DMS 273 (cell line): Measurements from ENCODE around the gene C1QTNF2.

ENCODE experiments used
- DNase-seq: peaks from one replicate; lab custom pipeline; 2025; ENCODE audit not compliant: unreplicated experiment; lab: John Stamatoyannopoulos, UW

The C1QTNF2 gene

DNA sequence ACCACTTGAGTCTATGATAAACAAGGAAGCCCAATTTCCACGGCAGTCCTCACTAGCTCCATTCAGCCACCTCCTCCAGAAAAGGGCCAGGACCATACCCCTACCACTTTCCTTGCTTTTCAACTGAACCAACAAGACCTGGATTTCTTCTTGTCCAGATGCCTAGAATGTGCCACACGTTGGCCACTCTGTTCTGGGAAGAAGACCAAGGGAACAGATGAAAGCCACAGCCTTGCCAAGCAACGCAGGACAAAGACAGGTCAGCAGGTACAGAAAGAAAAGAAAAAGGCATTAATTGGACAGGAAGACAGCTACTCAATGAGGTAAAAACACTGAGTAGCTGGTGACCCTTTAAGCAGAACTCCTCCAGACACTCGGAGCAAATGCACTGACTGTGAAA lies 60.3 kb downstream of the C1QTNF2 start:
- no peak for DNase-seq

DNA sequence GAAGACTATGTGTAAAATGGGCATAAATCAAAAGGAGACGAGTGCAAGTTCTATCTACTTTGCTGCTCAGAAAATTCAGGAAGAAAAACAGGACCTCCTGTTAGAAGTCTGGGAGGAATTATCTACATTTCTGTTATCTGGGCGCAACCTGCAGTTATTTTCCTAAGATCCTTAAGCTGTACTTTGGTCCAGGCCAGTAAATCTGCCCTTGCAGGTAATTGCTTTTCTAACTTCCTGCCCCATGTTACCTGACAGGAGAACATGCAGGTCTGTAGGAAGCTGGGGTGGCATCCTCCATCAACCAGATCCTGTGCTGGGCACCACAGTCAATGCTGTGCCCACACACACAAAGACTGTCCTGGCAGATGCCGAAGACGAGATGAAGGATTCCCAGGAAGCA lies 63.7 kb downstream of the C1QTNF2 start:
- DNase-seq: no peak

DNA sequence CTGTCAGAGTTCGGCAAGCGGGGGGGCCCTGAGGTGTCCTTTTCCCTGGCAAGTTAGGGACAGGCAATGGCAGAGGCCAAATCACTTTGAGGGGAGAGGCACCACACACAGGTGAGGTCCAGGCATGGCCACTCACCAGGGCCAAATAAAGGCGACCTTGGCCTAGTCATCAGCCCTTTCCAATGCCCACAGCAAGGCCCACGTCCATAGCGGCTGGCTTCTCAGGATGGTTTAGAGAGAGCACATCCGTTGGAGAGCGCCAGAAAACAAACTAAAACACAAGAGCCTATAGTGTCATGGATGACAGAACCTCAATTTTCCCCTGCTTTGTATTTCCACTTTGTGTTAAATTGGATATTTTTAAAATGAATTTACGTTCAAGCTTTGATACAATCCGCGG lies 65.1 kb downstream of the C1QTNF2 start:
- no peak for DNase-seq

DNA sequence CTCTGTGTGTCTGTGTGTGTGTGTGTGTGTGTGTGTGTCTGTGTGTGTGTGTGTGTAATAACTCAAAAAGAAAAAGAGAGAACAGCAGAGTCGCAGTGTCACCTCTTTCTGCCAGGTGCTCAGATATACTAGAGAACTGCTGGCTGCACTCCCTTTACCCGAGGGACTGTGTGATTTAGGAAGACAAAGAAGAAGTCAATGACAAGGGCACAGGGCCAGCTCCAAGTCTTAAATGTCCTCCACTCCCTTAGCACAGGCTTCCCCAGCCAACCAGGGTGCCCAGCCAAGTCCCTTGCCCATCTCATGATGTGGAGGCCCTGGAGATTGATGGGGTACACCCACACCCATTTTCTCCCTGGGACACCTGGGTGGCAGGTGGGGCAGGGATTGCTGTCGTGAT lies 66.7 kb downstream of the C1QTNF2 start:
- DNase-seq: no peak

DNA sequence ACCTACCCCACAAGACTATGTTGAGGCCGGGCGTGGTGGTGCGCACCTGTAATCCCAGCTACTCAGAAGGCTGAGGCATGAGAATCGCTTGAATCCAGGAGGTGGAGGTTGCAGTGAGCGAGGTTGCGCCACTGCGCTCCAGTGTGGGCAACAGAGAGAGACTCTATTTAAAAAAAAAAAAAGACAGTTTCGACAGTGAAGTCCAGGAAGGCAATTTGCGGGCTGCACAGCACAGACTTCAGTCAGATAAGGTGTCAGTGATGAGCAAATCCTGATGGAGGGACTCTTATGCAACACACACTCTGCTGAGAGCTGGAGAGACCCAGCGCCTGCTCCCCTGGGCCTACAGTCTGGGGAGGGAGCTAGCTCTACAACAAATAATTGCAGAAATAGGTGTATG lies 72.2 kb downstream of the C1QTNF2 start:
- DNase-seq: no peak

DNA sequence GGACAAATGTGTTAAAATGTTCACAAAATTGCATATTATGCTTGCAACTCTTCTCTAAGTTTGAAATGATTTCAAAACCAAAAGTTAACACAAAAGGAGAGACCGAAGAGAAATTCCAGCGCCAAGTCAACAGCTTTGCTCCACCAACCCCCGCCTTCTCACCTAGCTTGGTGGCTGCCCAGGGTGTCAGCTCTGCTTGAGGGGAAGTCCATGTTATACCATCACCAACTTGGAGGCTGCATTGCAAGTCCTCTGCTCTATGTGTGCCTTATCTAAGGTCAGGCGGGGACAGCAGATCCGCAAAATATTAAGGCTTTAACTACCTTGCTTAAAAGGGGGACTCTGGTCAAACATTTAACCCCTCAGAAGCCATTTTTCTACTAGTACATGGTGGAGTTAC lies 72.7 kb downstream of the C1QTNF2 start:
- no peak for DNase-seq
